Amygdala (tissue), 56 donors: ENCODE data around the gene GALNT9.
A peak's percentile ranks its signal among the peaks of the same experiment; 100 is the strongest.

Experiments
- DNase-seq, 56 donors: peaks; one replicate each; lab custom pipeline; 2025; lab: John Stamatoyannopoulos, UW

Gene GALNT9

GRCh38 chr12:132328282-132329029, 933 bp downstream of the GALNT9 start:
- DNase-seq: no peak

GRCh38 chr12:132327336-132328171, 1.8 kb downstream of the GALNT9 start:
- DNase-seq: peak in 37 of 56 donors; percentile 9 to 75 (median 43)

GRCh38 chr12:132326646-132327045, 2.7 kb downstream of the GALNT9 start:
- DNase-seq: no peak

GRCh38 chr12:132325733-132326130, 3.7 kb downstream of the GALNT9 start:
- no peak for DNase-seq

- no peak for DNase-seq
Observed at GRCh38 chr12:132324841-132325732, 4.3 kb downstream of the GALNT9 start.

- no peak for DNase-seq
Observed at GRCh38 chr12:132324173-132324572, 5.2 kb downstream of the GALNT9 start.

GRCh38 chr12:132323171-132324010, 6.0 kb downstream of the GALNT9 start:
- no peak for DNase-seq

GRCh38 chr12:132322206-132323132, 6.9 kb downstream of the GALNT9 start:
- no peak for DNase-seq

GRCh38 chr12:132321321-132322118, 7.9 kb downstream of the GALNT9 start:
- no peak for DNase-seq

GRCh38 chr12:132320767-132321211, 8.6 kb downstream of the GALNT9 start:
- DNase-seq: no peak

GRCh38 chr12:132319991-132320570, 9.3 kb downstream of the GALNT9 start:
- no peak for DNase-seq

- no peak for DNase-seq
Observed at GRCh38 chr12:132319359-132319950, 9.9 kb downstream of the GALNT9 start.

- DNase-seq: no peak
Observed at GRCh38 chr12:132318618-132319033, 10.8 kb downstream of the GALNT9 start.

GRCh38 chr12:132318135-132318534, 11.3 kb downstream of the GALNT9 start:
- DNase-seq: no peak

GRCh38 chr12:132317233-132317938, 12.0 kb downstream of the GALNT9 start:
- DNase-seq: no peak

- no peak for DNase-seq
Observed at GRCh38 chr12:132316497-132317232, 12.7 kb downstream of the GALNT9 start.
